OCI-LY1 (cell line): ENCODE results near the gene OR10D3.

Source experiments
- H2AFZ ChIP-seq: fragments of 200-600 bp; sonication (generic), shearing (Covaris generic); 2 replicates; pipeline ENCODE4 v1.6.0; 2014; ENCODE audit warnings: antibody characterized with exemption, mild to moderate bottlenecking, low read length
- H3F3A ChIP-seq: fragments of 200-600 bp; sonication (generic), shearing (Covaris generic); 2 replicates; pipeline ENCODE4 v1.6.0; 2014; ENCODE audit warnings: mild to moderate bottlenecking, antibody characterized with exemption, low read length, moderate library complexity; ENCODE audit not compliant: insufficient read depth
- H3K27ac ChIP-seq: fragments of 200-600 bp; sonication (generic); 2 replicates; pipeline ENCODE4 v1.5.1; 2014; ENCODE audit warnings: low read length, mixed run types, mild to moderate bottlenecking, low read depth; ENCODE audit not compliant: poor library complexity, severe bottlenecking
- H3K27me3 ChIP-seq: fragments of 200-600 bp; sonication (generic); 2 replicates; pipeline ENCODE4 v1.6.0; 2014; ENCODE audit warnings: antibody characterized with exemption, mild to moderate bottlenecking, low read length, moderate library complexity; ENCODE audit not compliant: insufficient read depth
- H3K36me3 ChIP-seq: fragments of 200-600 bp; sonication (generic); 2 replicates; pipeline ENCODE4 v1.6.1; 2014; ENCODE audit warnings: mild to moderate bottlenecking, antibody characterized with exemption, low read length, moderate library complexity, mixed read lengths; ENCODE audit not compliant: insufficient read depth
- H3K4me1 ChIP-seq: fragments of 200-600 bp; sonication (generic); 2 replicates; pipeline ENCODE4 v1.5.1; 2014; ENCODE audit warnings: mild to moderate bottlenecking, low read length, moderate library complexity; ENCODE audit not compliant: insufficient read depth, severe bottlenecking
- H3K4me2 ChIP-seq: fragments of 200-600 bp; sonication (generic), shearing (Covaris generic); 2 replicates; pipeline ENCODE4 v1.6.1; 2014; ENCODE audit warnings: low read length
- H3K4me3 ChIP-seq: fragments of 200-600 bp; sonication (generic); 2 replicates; pipeline ENCODE4 v1.5.1; 2014; ENCODE audit warnings: low read length, low read depth, mild to moderate bottlenecking, mixed read lengths; ENCODE audit not compliant: poor library complexity, severe bottlenecking
- H3K79me2 ChIP-seq: fragments of 200-600 bp; shearing (Covaris generic); 2 replicates; pipeline ENCODE4 v1.6.1; 2016; ENCODE audit warnings: mixed run types, low read length, mixed read lengths; ENCODE audit not compliant: insufficient read depth
- H3K9ac ChIP-seq: fragments of 200-600 bp; sonication (generic), shearing (Covaris generic); 2 replicates; pipeline ENCODE4 v1.6.1; 2014; ENCODE audit warnings: mild to moderate bottlenecking, low read length, mixed read lengths
- H3K9me2 ChIP-seq: fragments of 200-600 bp; sonication (generic), shearing (Covaris generic); 2 replicates; pipeline ENCODE4 v1.6.1; 2014; ENCODE audit warnings: low read depth, mild to moderate bottlenecking, low read length, mixed read lengths
- H3K9me3 ChIP-seq: fragments of 200-600 bp; shearing (Covaris generic); 2 replicates; pipeline ENCODE4 v1.6.1; 2014; ENCODE audit warnings: low read length, mixed read lengths
- H4K20me1 ChIP-seq: fragments of 200-600 bp; sonication (generic), shearing (Covaris generic); 2 replicates; pipeline ENCODE4 v1.6.0; 2016; ENCODE audit warnings: mild to moderate bottlenecking, low read length; ENCODE audit not compliant: insufficient read depth
- CTCF ChIP-seq: fragments of 200-600 bp; sonication (generic), shearing (Covaris generic); IDR thresholded peaks from 2 replicates; pipeline ENCODE4 v1.5.1; 2017; ENCODE audit warnings: mild to moderate bottlenecking, antibody characterized with exemption, low read length, moderate library complexity, mixed read lengths
- EZH2 ChIP-seq: fragments of 200-600 bp; sonication (generic), shearing (Covaris generic); IDR thresholded peaks from 2 replicates; pipeline ENCODE4 v1.8.0; 2017; ENCODE audit warnings: borderline replicate concordance, mixed run types, mild to moderate bottlenecking, antibody characterized with exemption, low read length, moderate library complexity, mixed read lengths

Gene OR10D3

GRCh38 chr11:124190298-124191139 lies 7.4 kb downstream of the OR10D3 start:
- no peaks in the 10 kb centered on the region for H3K27me3 ChIP-seq
- H3K4me2 ChIP-seq = no peak overlapping the region
- H3K4me3 ChIP-seq = no peak overlapping the region
- H4K20me1 ChIP-seq = no peaks in the 10 kb centered on the region
- no peak overlapping the region for H2AFZ ChIP-seq
- no peak overlapping the region for H3K9ac ChIP-seq
- no peaks in the 10 kb centered on the region for H3F3A ChIP-seq
- TF ChIP-seq EZH2 (no peak), CTCF (no peak)
- no peak overlapping the region for H3K27ac ChIP-seq
- H3K9me2 ChIP-seq = no peaks in the 10 kb centered on the region
- no peaks in the 10 kb centered on the region for H3K9me3 ChIP-seq
- no peaks in the 10 kb centered on the region for H3K4me1 ChIP-seq
- H3K36me3 ChIP-seq = no peaks in the 10 kb centered on the region
- H3K79me2 ChIP-seq = no peaks in the 10 kb centered on the region

GRCh38 chr11:124193221-124194010 lies 10.3 kb downstream of the OR10D3 start:
- H3K4me2 ChIP-seq = no peak overlapping the region
- no peaks in the 10 kb centered on the region for H3K9me2 ChIP-seq
- H3K79me2 ChIP-seq = no peaks in the 10 kb centered on the region
- no peaks in the 10 kb centered on the region for H3K36me3 ChIP-seq
- H3K4me1 ChIP-seq = no peaks in the 10 kb centered on the region
- no peak for TF ChIP-seq EZH2
- TF ChIP-seq CTCF = no peak
- no peak overlapping the region for H3K27ac ChIP-seq
- no peaks in the 10 kb centered on the region for H4K20me1 ChIP-seq
- no peaks in the 10 kb centered on the region for H3K27me3 ChIP-seq
- H2AFZ ChIP-seq = no peak overlapping the region
- H3K4me3 ChIP-seq = no peak overlapping the region
- H3F3A ChIP-seq = no peaks in the 10 kb centered on the region
- H3K9ac ChIP-seq = no peak overlapping the region
- H3K9me3 ChIP-seq = no peaks in the 10 kb centered on the region

- no peak overlapping the region for H2AFZ ChIP-seq
- no peaks in the 10 kb centered on the region for H3F3A ChIP-seq
- no peaks in the 10 kb centered on the region for H3K27me3 ChIP-seq
- H3K4me2 ChIP-seq = no peak overlapping the region
- H3K4me3 ChIP-seq = no peak overlapping the region
- no peaks in the 10 kb centered on the region for H3K9me2 ChIP-seq
- no peak overlapping the region for H3K27ac ChIP-seq
- no peaks in the 10 kb centered on the region for H4K20me1 ChIP-seq
- TF ChIP-seq CTCF = no peak
- no peaks in the 10 kb centered on the region for H3K4me1 ChIP-seq
- no peaks in the 10 kb centered on the region for H3K9me3 ChIP-seq
- no peaks in the 10 kb centered on the region for H3K79me2 ChIP-seq
- no peak overlapping the region for H3K9ac ChIP-seq
- no peaks in the 10 kb centered on the region for H3K36me3 ChIP-seq
Measured at GRCh38 chr11:124194293-124195188, 11.4 kb downstream of the OR10D3 start.
